ENCODE data around the gene ZNF446.

Gene ZNF446

DNA sequence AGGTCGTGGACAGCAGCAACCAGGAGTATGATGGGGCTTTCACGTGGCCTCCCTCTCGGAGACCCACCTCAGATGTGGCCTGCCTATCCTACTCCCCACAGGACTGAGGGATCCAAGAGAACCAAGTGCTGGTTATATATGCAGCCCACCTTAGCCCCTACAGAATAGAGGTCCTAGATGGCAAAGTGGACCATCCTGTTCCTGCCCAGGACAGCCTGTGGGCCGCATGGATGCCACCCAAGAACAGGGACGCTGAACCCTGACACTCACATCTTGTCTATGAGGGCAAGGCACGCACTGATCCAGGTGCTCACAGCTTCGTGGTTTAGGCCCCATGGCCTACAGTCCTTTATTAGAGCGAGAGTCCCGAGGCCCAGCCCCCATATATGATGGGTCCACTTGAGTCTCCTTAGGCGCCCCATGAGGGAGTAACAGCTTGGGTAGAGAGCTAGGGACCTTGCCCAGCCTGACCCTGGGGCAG is 37.1 kb downstream of the ZNF446 start:
- peak overlapping the region; percentile 91 for H3K4me2 ChIP-seq (ENCODE audit: low read length)

DNA sequence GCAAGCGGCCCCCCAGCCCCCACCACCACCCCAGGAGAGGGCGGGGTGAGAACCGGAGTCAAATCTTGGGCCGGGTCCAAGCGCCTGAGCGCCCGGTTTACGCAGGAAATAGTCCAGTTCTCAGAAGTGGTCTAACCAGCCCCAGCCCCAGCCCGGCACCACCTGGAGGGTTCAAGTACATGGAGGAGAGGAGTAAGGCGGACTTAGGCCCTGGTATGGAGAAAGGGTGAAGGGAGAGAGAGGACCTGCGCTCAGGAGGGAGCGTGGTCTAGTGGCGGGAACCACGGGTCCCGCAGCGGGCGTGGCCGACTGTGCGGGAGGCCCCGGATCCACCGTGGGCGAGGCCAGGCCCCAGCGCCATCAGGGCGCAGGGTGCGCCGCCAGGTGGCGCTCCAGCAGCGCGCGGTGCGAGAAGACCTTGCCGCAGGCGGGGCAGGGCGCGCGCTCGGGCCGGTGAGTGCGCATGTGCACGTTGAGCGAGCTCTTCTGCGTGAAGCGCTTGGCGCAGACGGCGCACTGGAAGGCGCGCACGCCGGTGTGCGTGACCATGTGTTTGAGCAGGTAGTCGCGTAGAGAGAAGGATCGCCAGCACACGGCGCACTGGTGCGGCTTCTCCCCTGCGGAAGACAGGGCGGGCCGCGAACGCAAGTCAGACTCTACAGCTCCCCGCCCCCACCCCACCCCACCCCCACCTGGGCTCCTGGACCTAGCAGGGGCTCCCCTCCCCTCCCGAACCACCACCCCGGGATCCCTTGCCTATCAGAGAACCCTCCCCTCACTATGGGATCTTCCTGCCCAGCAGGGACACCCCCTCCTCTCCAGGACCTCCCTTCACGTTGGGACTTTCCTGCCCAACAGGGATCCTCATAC is 37.8 kb downstream of the ZNF446 start:
- Histone ChIP-seq H3K4me2 (ENCODE audit: low read length) (peak overlapping the region; percentile 91), H3K36me3 (ENCODE audit: control insufficient read depth, low read length) (peaks cover 28% of the 10 kb centered on the region), H4K20me1 (ENCODE audit: control insufficient read depth, insufficient read depth, low read depth, low read length) (no peaks in the 10 kb centered on the region), H3K4me3 (ENCODE audit: low read length) (peak overlapping the region; percentile 87), H3K79me2 (ENCODE audit: control insufficient read depth, low read length) (peaks cover 49% of the 10 kb centered on the region), H3K27me3 (ENCODE audit: control insufficient read depth, low read length) (no peaks in the 10 kb centered on the region), H3K4me1 (ENCODE audit: control insufficient read depth, low read length) (peaks cover 35% of the 10 kb centered on the region), H3K27ac (ENCODE audit: low read depth, low read length) (peak overlapping the region; percentile 51), H3K9me3 (ENCODE audit: control insufficient read depth, insufficient read depth, low read length) (no peaks in the 10 kb centered on the region), H3F3A (ENCODE audit: control insufficient read depth, insufficient read depth) (peaks cover 6% of the 10 kb centered on the region; the same call in 1 of the 2 replicates), H3K9me2 (replicated peaks; ENCODE audit: control insufficient read depth, low read length) (no peaks in the 10 kb centered on the region)
- no peak for TF ChIP-seq EZH2phosphoT487 (IDR thresholded peaks at IDR 0.05; ENCODE audit: borderline replicate concordance, low read length)
- TF ChIP-seq, protein P1, sequence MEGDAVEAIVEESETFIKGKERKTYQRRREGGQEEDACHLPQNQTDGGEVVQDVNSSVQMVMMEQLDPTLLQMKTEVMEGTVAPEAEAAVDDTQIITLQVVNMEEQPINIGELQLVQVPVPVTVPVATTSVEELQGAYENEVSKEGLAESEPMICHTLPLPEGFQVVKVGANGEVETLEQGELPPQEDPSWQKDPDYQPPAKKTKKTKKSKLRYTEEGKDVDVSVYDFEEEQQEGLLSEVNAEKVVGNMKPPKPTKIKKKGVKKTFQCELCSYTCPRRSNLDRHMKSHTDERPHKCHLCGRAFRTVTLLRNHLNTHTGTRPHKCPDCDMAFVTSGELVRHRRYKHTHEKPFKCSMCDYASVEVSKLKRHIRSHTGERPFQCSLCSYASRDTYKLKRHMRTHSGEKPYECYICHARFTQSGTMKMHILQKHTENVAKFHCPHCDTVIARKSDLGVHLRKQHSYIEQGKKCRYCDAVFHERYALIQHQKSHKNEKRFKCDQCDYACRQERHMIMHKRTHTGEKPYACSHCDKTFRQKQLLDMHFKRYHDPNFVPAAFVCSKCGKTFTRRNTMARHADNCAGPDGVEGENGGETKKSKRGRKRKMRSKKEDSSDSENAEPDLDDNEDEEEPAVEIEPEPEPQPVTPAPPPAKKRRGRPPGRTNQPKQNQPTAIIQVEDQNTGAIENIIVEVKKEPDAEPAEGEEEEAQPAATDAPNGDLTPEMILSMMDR (IDR thresholded peaks at IDR 0.05; ENCODE audit: low read depth, low read length, poor library complexity, severe bottlenecking): peak; percentile 98

More for the DNA sequence above, 37.1 kb downstream of the ZNF446 start:
- H3K4me3 ChIP-seq (ENCODE audit: low read length): peak overlapping the region; percentile 87
- no peaks in the 10 kb centered on the region for H3K9me3 ChIP-seq (ENCODE audit: control insufficient read depth, insufficient read depth, low read length)
- peaks cover 28% of the 10 kb centered on the region for H3K36me3 ChIP-seq (ENCODE audit: control insufficient read depth, low read length)
- peaks cover 30% of the 10 kb centered on the region for H3K4me1 ChIP-seq (ENCODE audit: control insufficient read depth, low read length)
- peaks cover 6% of the 10 kb centered on the region; the same call in 1 of the 2 replicates for H3F3A ChIP-seq (ENCODE audit: control insufficient read depth, insufficient read depth)
- no peaks in the 10 kb centered on the region for H4K20me1 ChIP-seq (ENCODE audit: control insufficient read depth, insufficient read depth, low read depth, low read length)
- no peak overlapping the region for H3K27ac ChIP-seq (ENCODE audit: low read depth, low read length)
- no peak for TF ChIP-seq EZH2phosphoT487 (IDR thresholded peaks at IDR 0.05; ENCODE audit: borderline replicate concordance, low read length)
- TF ChIP-seq, protein P1 (IDR thresholded peaks at IDR 0.05; ENCODE audit: low read depth, low read length, poor library complexity, severe bottlenecking): no peak
- no peaks in the 10 kb centered on the region for H3K27me3 ChIP-seq (ENCODE audit: control insufficient read depth, low read length)
- H3K79me2 ChIP-seq (ENCODE audit: control insufficient read depth, low read length): peaks cover 43% of the 10 kb centered on the region
- H3K9me2 ChIP-seq (replicated peaks; ENCODE audit: control insufficient read depth, low read length): no peaks in the 10 kb centered on the region

DNA sequence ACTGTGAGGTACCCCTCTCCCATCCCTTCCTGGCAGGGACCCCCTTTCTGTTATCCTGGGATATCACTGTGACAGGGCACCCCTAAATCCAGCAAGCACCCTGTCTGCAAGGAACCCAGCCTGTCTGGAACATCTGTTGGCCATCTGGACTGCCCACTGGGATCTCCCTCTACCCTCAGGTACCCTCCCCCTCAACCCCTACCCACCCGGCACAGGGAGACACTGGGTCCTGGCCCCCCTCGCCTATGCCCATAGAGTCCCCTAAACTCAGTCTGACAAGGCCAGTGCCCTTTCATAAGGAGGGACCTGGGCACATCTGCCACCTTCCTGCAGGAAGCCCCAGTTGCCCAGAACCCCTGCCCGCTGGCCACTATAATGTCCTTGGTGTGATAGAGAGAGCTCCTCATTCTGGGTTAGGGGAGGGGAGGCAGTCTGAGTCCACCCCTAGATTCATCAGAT is 38.4 kb downstream of the ZNF446 start:
- H3K79me2 ChIP-seq (ENCODE audit: control insufficient read depth, low read length): peaks cover 52% of the 10 kb centered on the region
- peak overlapping the region; percentile 87 for H3K4me3 ChIP-seq (ENCODE audit: low read length)
- no peaks in the 10 kb centered on the region for H3K9me3 ChIP-seq (ENCODE audit: control insufficient read depth, insufficient read depth, low read length)
- H4K20me1 ChIP-seq (ENCODE audit: control insufficient read depth, insufficient read depth, low read depth, low read length): no peaks in the 10 kb centered on the region
- peak overlapping the region; percentile 51 for H3K27ac ChIP-seq (ENCODE audit: low read depth, low read length)
- TF ChIP-seq EZH2phosphoT487 (IDR thresholded peaks at IDR 0.05; ENCODE audit: borderline replicate concordance, low read length): no peak
- TF ChIP-seq, protein P1 (IDR thresholded peaks at IDR 0.05; ENCODE audit: low read depth, low read length, poor library complexity, severe bottlenecking): no peak
- peaks cover 28% of the 10 kb centered on the region for H3K36me3 ChIP-seq (ENCODE audit: control insufficient read depth, low read length)
- H3K27me3 ChIP-seq (ENCODE audit: control insufficient read depth, low read length): no peaks in the 10 kb centered on the region
- peaks cover 35% of the 10 kb centered on the region for H3K4me1 ChIP-seq (ENCODE audit: control insufficient read depth, low read length)
- peaks cover 6% of the 10 kb centered on the region; the same call in 1 of the 2 replicates for H3F3A ChIP-seq (ENCODE audit: control insufficient read depth, insufficient read depth)
- H3K4me2 ChIP-seq (ENCODE audit: low read length): peak overlapping the region; percentile 91
- no peaks in the 10 kb centered on the region for H3K9me2 ChIP-seq (replicated peaks; ENCODE audit: control insufficient read depth, low read length)

Data from DOHH2 (cell line).